Stomach (tissue), 9 donors: ENCODE data around the gene SLC7A6OS. TPM values are rescaled to one million over a fixed set of nuclear protein-coding genes. Genes with fewer than 3 reads are reported as not detected.

Experiments
- DNase-seq, 2 donors: peaks; one replicate each; pipeline versions ENCODE4 v3.0.0 to v3.0.0-alpha.2; 2013 to 2019
- H3K27ac ChIP-seq, 5 donors: fragments of 200-600 bp in 4 of 5; sonication (generic) in 4 of 5; one replicate each; pipeline ENCODE4 v1.5.1; 2013 to 2019; ENCODE audit warnings: mild to moderate bottlenecking in 1 of 5, moderate library complexity in 1 of 5
- H3K27me3 ChIP-seq, 3 donors: fragments of 200-600 bp; sonication (generic); one replicate each; pipeline ENCODE4 v1.5.1; 2017 to 2019; ENCODE audit warnings: mixed run types in 1 of 3
- H3K36me3 ChIP-seq, 4 donors: fragments of 200-600 bp; sonication (generic); 1 replicate in 3 of 4; 2 replicates in 1 of 4; pipeline ENCODE4 v1.5.1; 2016 to 2019
- H3K4me1 ChIP-seq, 4 donors: fragments of 200-600 bp; sonication (generic); one replicate each; pipeline ENCODE4 v1.5.1; 2016 to 2019
- H3K4me3 ChIP-seq, 4 donors: fragments of 200-600 bp; sonication (generic) in 3 of 4; one replicate each; pipeline ENCODE4 v1.5.1; 2016 to 2019; ENCODE audit warnings: mild to moderate bottlenecking in 1 of 4
- H3K9me3 ChIP-seq, 4 donors: fragments of 200-600 bp; sonication (generic); one replicate each; pipeline ENCODE4 v1.5.1; 2016 to 2019
- EP300 ChIP-seq: sonication (generic); formaldehyde crosslinking; IDR thresholded peaks from one replicate; pipeline ENCODE4 v1.6.1; 2017; ENCODE audit warnings: antibody characterized with exemption
- POLR2A ChIP-seq, 4 donors: fragments of 450-650 bp; IDR thresholded peaks; one replicate each; pipeline ENCODE4 v1.6.1; 2016; ENCODE audit warnings: antibody characterized with exemption in 4 of 4, control low read depth in 2 of 4, mild to moderate bottlenecking in 1 of 4, moderate library complexity in 1 of 4
- POLR2AphosphoS5 ChIP-seq, 3 donors: sonication (generic); formaldehyde crosslinking; IDR thresholded peaks; one replicate each; pipeline ENCODE4 v1.6.1; 2016; ENCODE audit warnings: antibody characterized with exemption in 3 of 3
- WGBS, 5 donors: extraction: QIAGEN DNeasy Blood & Tissue Kit in 3 of 5; methylation state at CpG; one replicate each; pipeline versions ENCODE4 v1.1.5 to v1.1.7; 2013 to 2018; 5-methylcytosine and 5-hydroxymethylcytosine counted together
- intact Hi-C: fragments of 100-400 bp; cut with DNase I; formaldehyde crosslinking; loops from one replicate; pipeline ENCODE4 v1.15.1; 2023; ENCODE audit warnings: low total_unique reads
- polyA plus RNA-seq, 3 donors: library from polyadenylated mRNA; stranded (reverse); fragments of 200-250 nt; gene quantifications; one replicate each; pipeline ENCODE4 v1.2.3, GENCODE V29; 2013
- total RNA-seq, 5 donors: library from RNA; depleted of rRNA; stranded (reverse); fragments of >200 nt; gene quantifications; one replicate each; pipeline versions ENCODE4 v1.1.0 to v1.2.3, GENCODE V29; 2014 to 2016
- TF ChIP-seq, protein P1 (sequence below), 7 experiments: fragments of 450-650 bp in 4 of 7; fragments of 200-600 bp in 3 of 7; sonication (generic) in 3 of 7; IDR thresholded peaks; one replicate each; pipeline ENCODE4 v1.5.1; 2016 to 2019; ENCODE audit warnings: antibody characterized with exemption in 7 of 7, control low read depth in 2 of 7, mild to moderate bottlenecking in 1 of 7
- donor health status: healthy with polysubstance abuse.
- donor health status: Bipolar disorder and iron deficiency.
- donor health status: healthy.

Gene SLC7A6OS
- total and polyA plus RNA-seq, 8 donors: 4.7 to 41.4 (median 13.3) TPM

DNA sequence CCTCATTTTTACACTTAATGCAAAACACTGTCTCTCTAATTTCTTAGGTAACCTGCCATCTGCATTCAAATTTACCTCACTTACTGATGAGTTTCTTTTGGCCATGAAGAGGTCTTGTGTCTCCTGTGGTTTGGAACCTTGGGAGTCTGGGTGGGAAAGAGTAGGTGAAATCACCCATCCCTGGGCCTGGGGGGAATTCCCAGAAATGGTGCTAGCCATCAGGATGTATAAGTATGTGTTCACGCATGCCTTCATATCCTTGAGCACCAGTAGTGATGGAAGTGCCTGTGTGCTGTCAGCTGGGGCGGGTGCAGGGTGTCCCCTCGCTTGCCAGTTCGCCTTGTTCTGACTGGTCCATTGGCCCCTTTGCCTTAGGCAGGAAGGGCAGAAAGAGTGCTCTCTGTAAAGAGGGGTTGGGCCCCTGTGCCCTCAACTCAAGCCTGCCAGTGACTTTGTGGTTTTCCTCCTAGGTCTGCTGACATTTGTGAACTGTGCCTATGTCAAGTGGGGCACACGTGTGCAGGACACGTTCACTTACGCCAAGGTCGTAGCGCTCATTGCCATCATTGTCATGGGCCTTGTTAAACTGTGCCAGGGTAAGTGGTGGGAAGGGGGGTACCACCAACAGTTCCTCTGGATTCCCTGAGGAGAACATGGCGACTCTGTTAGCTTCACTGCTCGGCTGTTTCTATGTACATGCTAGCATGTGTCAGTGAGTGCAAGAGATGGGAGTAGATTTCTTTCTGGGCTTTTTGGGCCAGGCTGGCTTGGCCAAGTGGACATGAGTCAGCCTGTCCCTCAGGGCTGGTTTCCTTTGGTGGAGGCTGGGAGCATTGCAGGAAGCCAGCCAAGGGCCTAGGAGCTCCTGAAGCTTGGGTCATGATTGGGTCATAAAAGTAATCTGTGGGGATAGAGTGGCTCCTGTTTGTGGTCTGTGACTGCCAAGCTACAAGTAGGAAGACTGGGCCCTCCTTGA is 23.2 kb downstream of the SLC7A6OS start:
- Histone ChIP-seq H3K36me3 (peaks cover 7 to 61% (median 42%) of the 10 kb centered on the region in 4 donors), H3K4me3 (no peak overlapping the region), H3K27me3 (no peaks in the 10 kb centered on the region), H3K4me1 (peaks cover 23 to 57% (median 30%) of the 10 kb centered on the region in 4 donors), H3K9me3 (no peaks in the 10 kb centered on the region), H3K27ac (peak overlapping the region in 4 of 5 donors; percentile 18 to 61 (median 26))
- intact Hi-C loops: no loop called here
- 82 to 93% (median 85%) methylated on average over 10 to 11 of the region's 11 CpGs for WGBS, 5 donors
- no peak for DNase-seq
- TF ChIP-seq POLR2A (IDR thresholded peaks at IDR 0.05) (no peak), EP300 (no peak), POLR2AphosphoS5 (IDR thresholded peaks at IDR 0.05) (no peak)
- TF ChIP-seq, protein P1, sequence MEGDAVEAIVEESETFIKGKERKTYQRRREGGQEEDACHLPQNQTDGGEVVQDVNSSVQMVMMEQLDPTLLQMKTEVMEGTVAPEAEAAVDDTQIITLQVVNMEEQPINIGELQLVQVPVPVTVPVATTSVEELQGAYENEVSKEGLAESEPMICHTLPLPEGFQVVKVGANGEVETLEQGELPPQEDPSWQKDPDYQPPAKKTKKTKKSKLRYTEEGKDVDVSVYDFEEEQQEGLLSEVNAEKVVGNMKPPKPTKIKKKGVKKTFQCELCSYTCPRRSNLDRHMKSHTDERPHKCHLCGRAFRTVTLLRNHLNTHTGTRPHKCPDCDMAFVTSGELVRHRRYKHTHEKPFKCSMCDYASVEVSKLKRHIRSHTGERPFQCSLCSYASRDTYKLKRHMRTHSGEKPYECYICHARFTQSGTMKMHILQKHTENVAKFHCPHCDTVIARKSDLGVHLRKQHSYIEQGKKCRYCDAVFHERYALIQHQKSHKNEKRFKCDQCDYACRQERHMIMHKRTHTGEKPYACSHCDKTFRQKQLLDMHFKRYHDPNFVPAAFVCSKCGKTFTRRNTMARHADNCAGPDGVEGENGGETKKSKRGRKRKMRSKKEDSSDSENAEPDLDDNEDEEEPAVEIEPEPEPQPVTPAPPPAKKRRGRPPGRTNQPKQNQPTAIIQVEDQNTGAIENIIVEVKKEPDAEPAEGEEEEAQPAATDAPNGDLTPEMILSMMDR (IDR thresholded peaks at IDR 0.05): peak in 1 of 7 experiments; percentile 5

DNA sequence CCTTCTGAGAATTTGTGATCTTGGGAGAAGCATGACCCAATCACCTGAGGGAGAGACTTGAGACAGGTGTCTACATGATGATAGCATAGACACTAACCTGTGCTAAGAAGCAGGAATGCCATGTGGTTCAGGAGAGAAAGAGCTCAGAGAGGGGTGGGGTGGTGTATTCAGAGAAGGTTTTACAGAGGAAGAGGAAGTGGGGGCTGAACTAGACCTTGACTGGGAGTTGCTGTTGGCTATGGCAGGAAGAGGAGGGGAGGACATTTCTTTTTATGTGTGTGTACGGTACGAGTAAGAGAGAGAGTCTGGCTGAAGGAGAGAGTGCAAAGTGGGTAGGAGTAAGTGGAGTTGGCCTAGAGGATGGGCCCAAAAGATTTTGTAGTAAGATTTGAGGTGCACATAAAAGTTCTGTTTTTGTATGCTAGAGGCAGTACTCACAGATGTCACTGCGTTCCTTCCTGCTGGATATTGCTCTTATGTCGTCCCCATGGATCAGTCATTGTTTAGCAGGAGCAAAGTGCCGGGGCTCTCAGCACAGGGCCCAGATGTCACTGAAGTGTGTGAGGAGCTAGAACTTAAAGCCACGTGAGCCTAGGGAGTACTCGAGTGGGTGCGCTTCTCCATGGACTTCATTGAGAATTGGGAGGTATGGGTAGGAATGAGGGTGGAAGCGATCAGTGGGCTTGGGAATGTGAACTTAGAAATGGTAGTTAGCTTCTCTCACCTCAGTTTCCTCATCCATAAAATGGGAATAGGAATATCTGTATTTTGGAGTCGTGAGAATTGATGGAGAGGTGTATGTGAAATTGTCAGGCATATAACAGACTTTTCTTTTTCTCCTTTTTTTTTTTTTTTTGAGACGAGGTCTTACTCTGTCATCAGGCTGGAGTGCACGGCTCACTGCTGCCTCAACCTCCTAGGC is 24.3 kb downstream of the SLC7A6OS start:
- peaks cover 23 to 57% (median 30%) of the 10 kb centered on the region in 4 donors for H3K4me1 ChIP-seq
- 77 to 87% (median 82%) methylated on average over 11 to 12 of the region's 12 CpGs for WGBS, 5 donors
- intact Hi-C loops: no loop called here

DNA sequence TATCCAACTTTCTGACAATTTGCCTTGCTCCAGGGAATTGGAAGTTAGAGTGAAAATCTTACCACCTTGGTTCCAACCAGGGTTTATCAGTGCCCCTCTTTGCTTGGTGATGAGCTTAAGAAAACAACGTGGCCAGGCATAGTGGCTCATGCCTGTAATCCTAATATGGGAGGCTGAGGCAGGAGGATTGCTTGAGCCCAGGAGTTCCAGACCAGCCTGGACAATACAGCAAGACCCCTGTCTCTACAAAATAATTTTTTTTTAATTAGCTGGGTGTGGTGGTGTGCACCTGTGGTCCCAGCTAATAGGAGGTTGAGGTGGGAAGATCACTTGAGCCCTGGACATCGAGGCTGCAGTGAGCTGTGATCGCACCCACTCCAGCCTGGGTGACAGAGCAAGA is 25.1 kb downstream of the SLC7A6OS start:
- peak overlapping the region in 3 of 5 donors; percentile 24 to 63 (median 55) for H3K27ac ChIP-seq
- peaks cover 0 to 52% (median 36%) of the 10 kb centered on the region in 4 donors for H3K36me3 ChIP-seq
- H3K27me3 ChIP-seq: no peaks in the 10 kb centered on the region
- no peak for DNase-seq
- no peak overlapping the region for H3K4me3 ChIP-seq
- 83 to 95% (median 93%) methylated on average over 3 of the region's 3 CpGs for WGBS, 5 donors
- no peaks in the 10 kb centered on the region for H3K9me3 ChIP-seq
- peaks cover 21 to 57% (median 30%) of the 10 kb centered on the region in 4 donors for H3K4me1 ChIP-seq
- TF ChIP-seq POLR2AphosphoS5 (IDR thresholded peaks at IDR 0.05) (no peak), POLR2A (IDR thresholded peaks at IDR 0.05) (no peak), EP300 (no peak)
- TF ChIP-seq, protein P1 (IDR thresholded peaks at IDR 0.05): no peak
- intact Hi-C loops: no loop called here

More for the DNA sequence above, 24.3 kb downstream of the SLC7A6OS start:
- TF ChIP-seq POLR2A (IDR thresholded peaks at IDR 0.05) (no peak), POLR2AphosphoS5 (IDR thresholded peaks at IDR 0.05) (no peak), EP300 (no peak)
- TF ChIP-seq, protein P1 (IDR thresholded peaks at IDR 0.05): no peak
- peaks cover 2 to 60% (median 40%) of the 10 kb centered on the region in 4 donors for H3K36me3 ChIP-seq
- peak overlapping the region in 3 of 5 donors; percentile 11 to 63 (median 55) for H3K27ac ChIP-seq
- H3K4me3 ChIP-seq: no peak overlapping the region
- DNase-seq: peak in 1 of 2 donors; percentile 34
- no peaks in the 10 kb centered on the region for H3K27me3 ChIP-seq
- no peaks in the 10 kb centered on the region for H3K9me3 ChIP-seq

DNA sequence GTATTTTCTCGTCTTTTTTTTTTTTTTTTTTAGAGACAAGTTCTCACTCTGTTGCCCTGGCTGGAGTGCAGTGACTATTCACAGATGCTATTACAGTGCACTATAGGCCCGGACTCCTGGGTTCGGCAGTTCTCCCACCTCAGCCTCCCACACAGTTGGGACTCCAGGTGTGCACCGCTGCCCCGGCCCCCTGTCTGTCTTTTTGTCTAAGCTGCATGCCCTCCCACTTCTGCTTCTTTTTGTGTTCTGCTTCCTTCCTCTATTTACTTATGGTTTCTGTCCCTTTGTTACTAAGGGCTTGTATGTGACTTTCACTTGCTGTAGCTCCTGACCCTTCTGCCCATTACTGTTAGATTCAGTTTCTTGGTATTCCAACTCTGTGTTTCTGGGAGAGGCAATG is 25.9 kb downstream of the SLC7A6OS start:
- WGBS, 5 donors: 44 to 68% (median 53%) methylated on average over 5 of the region's 5 CpGs
- Histone ChIP-seq H3K27me3 (no peaks in the 10 kb centered on the region), H3K27ac (peak overlapping the region in 3 of 5 donors; percentile 24 to 63 (median 55)), H3K36me3 (peaks cover 0 to 46% (median 30%) of the 10 kb centered on the region in 4 donors), H3K4me1 (peaks cover 19 to 57% (median 30%) of the 10 kb centered on the region in 4 donors), H3K9me3 (no peaks in the 10 kb centered on the region), H3K4me3 (no peak overlapping the region)
- DNase-seq: no peak
- intact Hi-C loops: no loop called here
- TF ChIP-seq, protein P1 (IDR thresholded peaks at IDR 0.05): no peak
- TF ChIP-seq EP300 (no peak), POLR2AphosphoS5 (IDR thresholded peaks at IDR 0.05) (no peak), POLR2A (IDR thresholded peaks at IDR 0.05) (no peak)
